Natural killer cell (primary cell): ENCODE results near the gene ZNF532. TPM values are rescaled to one million over a fixed set of nuclear protein-coding genes. Genes with fewer than 3 reads are reported as not detected.

Experiments used
- ATAC-seq, 3 donors: fragments of 150-1000 bp in 2 of 3; fragments of 200-7000 bp in 1 of 3; cut with Tn5 transposase; 1 replicate in 1 of 3; 2 replicates in 2 of 3; pipeline ENCODE4 v1.10.0; 2021; ENCODE audit warnings: mild to moderate bottlenecking in 2 of 3, moderate library complexity in 2 of 3
- DNase-seq, 2 donors: peaks; one replicate each; pipeline versions ENCODE4 v3.0.0 to v3.0.0-alpha.2; 2013 to 2021; ENCODE audit warnings: mixed read lengths in 1 of 2
- H3K27ac ChIP-seq: one replicate; pipeline ENCODE4 v1.5.1; 2013; ENCODE audit warnings: mild to moderate bottlenecking, low read length
- H3K27me3 ChIP-seq: one replicate; pipeline ENCODE4 v1.6.1; 2013; ENCODE audit warnings: low read length; ENCODE audit not compliant: control insufficient read depth, insufficient read depth
- H3K36me3 ChIP-seq: one replicate; pipeline ENCODE4 v1.6.1; 2013; ENCODE audit warnings: low read length; ENCODE audit not compliant: control insufficient read depth, insufficient read depth
- H3K4me1 ChIP-seq: one replicate; pipeline ENCODE4 v1.6.1; 2013; ENCODE audit warnings: low read length; ENCODE audit not compliant: control insufficient read depth, insufficient read depth
- H3K4me3 ChIP-seq: one replicate; pipeline ENCODE4 v1.5.1; 2013; ENCODE audit warnings: low read length
- H3K9me3 ChIP-seq: one replicate; pipeline ENCODE4 v1.6.1; 2013; ENCODE audit warnings: low read length; ENCODE audit not compliant: control insufficient read depth, insufficient read depth
- H3K27ac Mint-ChIP-seq, 2 donors: one replicate each; pipeline ENCODE4 v1.8.0; 2022; ENCODE audit warnings: mild to moderate bottlenecking in 2 of 2, mixed read lengths in 2 of 2, moderate library complexity in 1 of 2
- H3K27me3 Mint-ChIP-seq, 2 donors: one replicate each; pipeline ENCODE4 v1.8.0; 2022; ENCODE audit warnings: low read depth in 2 of 2, mixed read lengths in 2 of 2
- H3K36me3 Mint-ChIP-seq: one replicate; pipeline ENCODE4 v1.8.0; 2022; ENCODE audit warnings: mixed read lengths
- H3K4me1 Mint-ChIP-seq, 2 donors: one replicate each; pipeline ENCODE4 v1.8.0; 2022; ENCODE audit warnings: mixed read lengths in 2 of 2
- H3K4me3 Mint-ChIP-seq: one replicate; pipeline ENCODE4 v1.8.0; 2022; ENCODE audit warnings: mild to moderate bottlenecking, moderate library complexity, mixed read lengths
- H3K9me3 Mint-ChIP-seq, 2 donors: one replicate each; pipeline ENCODE4 v1.8.0; 2022; ENCODE audit warnings: mixed read lengths in 2 of 2
- WGBS: methylation state at CpG from one replicate; pipeline ENCODE4 v1.1.7; 2013; ENCODE audit warnings: missing lambda C conversion rate; ENCODE audit not compliant: insufficient coverage; 5-methylcytosine and 5-hydroxymethylcytosine counted together
- intact Hi-C: fragments of 100-400 bp; cut with micrococcal nuclease; formaldehyde crosslinking; loops from one replicate; pipeline ENCODE4 v1.14.2; 2022
- total RNA-seq, 4 donors: library from RNA; stranded (reverse); fragments of 120-200 nt in 1 of 4; gene quantifications; one replicate each; pipeline versions ENCODE4 v1.2.3 to v1.2.4, GENCODE V29; 2013 to 2022
- TF ChIP-seq, protein P1 (sequence below): fragments of 200-600 bp; IDR thresholded peaks from one replicate; pipeline ENCODE4 v1.8.0; 2022; ENCODE audit warnings: antibody characterized with exemption

Gene ZNF532
- total RNA-seq, 3 donors from 2014 or later (not counting 1 experiment from before 2014, with no cell fraction given) = 4.8 to 28.5 (median 6.1) TPM

DNA sequence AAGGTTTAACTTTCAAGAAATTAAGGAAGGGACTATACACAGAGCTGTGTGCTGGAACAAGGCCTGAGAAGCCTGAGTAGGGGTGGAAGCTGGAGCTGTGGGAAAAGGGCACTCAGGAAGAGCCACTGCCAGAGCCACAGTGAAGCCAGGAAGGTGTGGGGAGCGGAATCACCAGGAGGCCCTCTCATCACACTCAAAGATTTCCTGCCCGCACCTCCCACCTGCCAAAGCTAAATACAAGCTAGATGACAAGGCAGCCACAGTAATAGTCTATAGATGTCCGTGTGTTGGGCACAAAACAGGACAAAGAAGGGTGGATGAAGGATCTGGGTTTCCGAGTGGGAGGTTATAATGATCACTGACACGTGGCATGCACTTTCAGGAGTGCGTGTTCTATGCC, 126.0 kb downstream of the ZNF532 start:
- ATAC-seq (no peak), DNase-seq (no peak)
- Histone ChIP-seq H3K4me1 (no peaks in the 10 kb centered on the region), H3K4me3 (no peak overlapping the region), H3K9me3 (no peaks in the 10 kb centered on the region), H3K36me3 (no peaks in the 10 kb centered on the region), H3K27ac (no peak overlapping the region), H3K27me3 (no peaks in the 10 kb centered on the region)
- H3K4me1 Mint-ChIP-seq = no peaks in the 10 kb centered on the region
- peaks cover 3 to 5% of the 10 kb centered on the region in 2 donors for H3K9me3 Mint-ChIP-seq
- H3K27ac Mint-ChIP-seq = no peak overlapping the region
- peaks cover 12 to 14% of the 10 kb centered on the region in 2 donors for H3K27me3 Mint-ChIP-seq
- no peak overlapping the region for H3K4me3 Mint-ChIP-seq
- intact Hi-C loops = no loop called here
- 88% methylated on average over 6 of the region's 6 CpGs for WGBS
- TF ChIP-seq, protein P1, sequence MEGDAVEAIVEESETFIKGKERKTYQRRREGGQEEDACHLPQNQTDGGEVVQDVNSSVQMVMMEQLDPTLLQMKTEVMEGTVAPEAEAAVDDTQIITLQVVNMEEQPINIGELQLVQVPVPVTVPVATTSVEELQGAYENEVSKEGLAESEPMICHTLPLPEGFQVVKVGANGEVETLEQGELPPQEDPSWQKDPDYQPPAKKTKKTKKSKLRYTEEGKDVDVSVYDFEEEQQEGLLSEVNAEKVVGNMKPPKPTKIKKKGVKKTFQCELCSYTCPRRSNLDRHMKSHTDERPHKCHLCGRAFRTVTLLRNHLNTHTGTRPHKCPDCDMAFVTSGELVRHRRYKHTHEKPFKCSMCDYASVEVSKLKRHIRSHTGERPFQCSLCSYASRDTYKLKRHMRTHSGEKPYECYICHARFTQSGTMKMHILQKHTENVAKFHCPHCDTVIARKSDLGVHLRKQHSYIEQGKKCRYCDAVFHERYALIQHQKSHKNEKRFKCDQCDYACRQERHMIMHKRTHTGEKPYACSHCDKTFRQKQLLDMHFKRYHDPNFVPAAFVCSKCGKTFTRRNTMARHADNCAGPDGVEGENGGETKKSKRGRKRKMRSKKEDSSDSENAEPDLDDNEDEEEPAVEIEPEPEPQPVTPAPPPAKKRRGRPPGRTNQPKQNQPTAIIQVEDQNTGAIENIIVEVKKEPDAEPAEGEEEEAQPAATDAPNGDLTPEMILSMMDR = no peak
- no peaks in the 10 kb centered on the region for H3K36me3 Mint-ChIP-seq

DNA sequence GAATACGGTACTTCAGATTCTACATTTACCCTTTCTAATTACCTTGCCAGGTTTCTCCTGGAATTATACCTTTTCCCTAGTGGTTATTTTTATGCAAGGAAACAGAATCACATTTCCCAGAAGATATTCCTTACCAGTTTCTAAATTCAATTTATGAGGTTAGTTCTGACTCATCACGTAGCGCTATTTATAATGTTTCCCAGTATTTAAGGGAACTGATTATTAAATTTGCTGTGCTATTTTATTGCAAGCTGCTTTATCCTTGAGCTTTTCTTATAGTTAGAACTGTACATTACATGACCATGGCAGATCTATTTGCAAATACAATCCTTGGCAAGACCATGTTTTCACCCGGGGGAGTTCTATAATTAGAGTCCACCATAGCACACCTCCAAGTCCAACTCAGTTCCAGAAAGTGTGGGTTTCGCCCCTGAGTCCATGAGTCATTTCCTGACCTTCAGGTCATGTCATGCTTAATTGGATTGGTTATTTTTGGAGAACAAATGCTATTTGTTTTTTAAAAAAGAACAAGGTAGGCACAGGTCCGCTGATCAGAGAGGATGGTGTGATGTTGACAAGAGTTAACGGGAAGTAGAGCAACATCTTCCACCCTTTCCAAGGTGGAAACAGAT, 126.6 kb downstream of the ZNF532 start:
- H3K9me3 ChIP-seq = no peaks in the 10 kb centered on the region
- H3K4me1 Mint-ChIP-seq = no peaks in the 10 kb centered on the region
- no peaks in the 10 kb centered on the region for H3K36me3 ChIP-seq
- no peak overlapping the region for H3K27ac Mint-ChIP-seq
- H3K4me1 ChIP-seq = no peaks in the 10 kb centered on the region
- H3K36me3 Mint-ChIP-seq = no peaks in the 10 kb centered on the region
- peaks cover 3 to 5% of the 10 kb centered on the region in 2 donors for H3K9me3 Mint-ChIP-seq
- H3K4me3 Mint-ChIP-seq = no peak overlapping the region
- H3K27me3 Mint-ChIP-seq = peaks cover 12 to 19% of the 10 kb centered on the region in 2 donors
- H3K4me3 ChIP-seq = no peak overlapping the region
- no peak for DNase-seq
- intact Hi-C loops = no loop called here
- H3K27me3 ChIP-seq = no peaks in the 10 kb centered on the region
- no peak overlapping the region for H3K27ac ChIP-seq
- WGBS = 51% methylated on average over 4 of the region's 7 CpGs
- no peak for ATAC-seq
- TF ChIP-seq, protein P1 = no peak

DNA sequence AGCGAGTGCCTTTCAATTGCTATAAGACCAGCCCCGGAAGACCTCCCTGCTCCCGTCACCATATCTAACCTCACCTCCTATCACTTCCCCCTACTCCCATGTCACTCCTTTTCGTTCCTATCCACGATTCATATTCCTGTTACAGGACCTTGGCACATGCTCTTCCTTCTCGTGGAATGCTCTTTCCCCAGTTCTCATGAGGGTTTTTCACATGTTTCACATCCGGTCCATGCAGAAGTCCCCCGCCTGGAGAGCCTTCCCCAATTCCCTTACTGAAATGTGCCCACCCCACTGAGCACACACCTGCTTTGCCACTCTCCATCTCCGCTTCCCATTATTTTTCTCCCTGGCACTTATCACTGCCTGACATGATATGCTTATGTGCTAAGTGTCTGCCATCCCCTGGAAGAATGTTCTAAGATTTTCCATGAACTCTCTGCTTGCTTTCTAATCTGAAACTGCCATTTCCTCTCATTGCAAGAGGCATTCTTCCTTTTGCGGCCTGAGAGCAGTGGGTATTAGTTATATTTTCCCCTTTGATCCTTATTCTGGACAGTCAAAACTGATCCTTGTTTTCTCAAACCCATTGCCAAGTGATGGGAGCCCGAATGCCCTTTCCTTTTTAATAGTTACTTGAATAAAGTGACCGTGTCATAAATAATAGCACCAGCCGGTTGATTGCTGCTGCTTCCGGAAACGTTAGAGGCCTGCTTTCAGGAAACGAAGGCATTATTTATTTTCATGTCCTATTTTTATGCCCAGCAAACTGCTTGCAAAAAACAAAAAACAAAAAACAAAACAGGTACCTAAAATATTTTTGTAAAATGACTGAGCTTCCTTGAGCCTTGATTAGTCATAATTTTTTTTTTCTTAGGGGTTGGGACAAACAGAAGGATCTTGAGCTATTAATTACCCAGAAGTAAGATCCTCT, 127.9 kb downstream of the ZNF532 start:
- TF ChIP-seq, protein P1 = no peak
- no peaks in the 10 kb centered on the region for H3K4me1 ChIP-seq
- WGBS = 72% methylated on average over 15 of the region's 16 CpGs
- H3K27me3 ChIP-seq = no peaks in the 10 kb centered on the region
- H3K27ac Mint-ChIP-seq = no peak overlapping the region
- no peaks in the 10 kb centered on the region for H3K4me1 Mint-ChIP-seq
- intact Hi-C loops = no loop called here
- no peaks in the 10 kb centered on the region for H3K36me3 Mint-ChIP-seq
- no peaks in the 10 kb centered on the region for H3K36me3 ChIP-seq
- H3K27me3 Mint-ChIP-seq = peaks cover 12 to 19% of the 10 kb centered on the region in 2 donors
- H3K9me3 ChIP-seq = no peaks in the 10 kb centered on the region
- no peak for ATAC-seq
- peaks cover 3 to 5% of the 10 kb centered on the region in 2 donors for H3K9me3 Mint-ChIP-seq
- no peak overlapping the region for H3K4me3 ChIP-seq
- DNase-seq = no peak
- no peak overlapping the region for H3K27ac ChIP-seq
- no peak overlapping the region for H3K4me3 Mint-ChIP-seq
